Chondrocyte (in vitro differentiated cells): ENCODE measurements around the gene ROBO4. TPM values are rescaled to one million over a fixed set of nuclear protein-coding genes. Genes with fewer than 3 reads are reported as not detected.
A peak's percentile ranks its signal among the peaks of the same experiment; 100 is the strongest.

Experiments used
- DNase-seq: peaks from one replicate; pipeline ENCODE4 v3.0.0; 2021; ENCODE audit warnings: mixed read lengths, low spot score
- H3K27ac Mint-ChIP-seq: one replicate; pipeline ENCODE4 v1.8.0; 2021; ENCODE audit warnings: mild to moderate bottlenecking, moderate library complexity, mixed read lengths; ENCODE audit not compliant: unreplicated experiment
- H3K27me3 Mint-ChIP-seq: 2 replicates; pipeline ENCODE4 v1.8.0; 2021; ENCODE audit warnings: low read depth, mixed read lengths
- H3K36me3 Mint-ChIP-seq: 2 replicates; pipeline ENCODE4 v1.8.0; 2021; ENCODE audit warnings: low read depth, mixed read lengths
- H3K4me1 Mint-ChIP-seq: 2 replicates; pipeline ENCODE4 v1.8.0; 2021; ENCODE audit warnings: low read depth, mild to moderate bottlenecking, mixed read lengths
- H3K4me3 Mint-ChIP-seq: one replicate; pipeline ENCODE4 v1.8.0; 2021; ENCODE audit warnings: mild to moderate bottlenecking, moderate library complexity, mixed read lengths; ENCODE audit not compliant: unreplicated experiment
- H3K9me3 Mint-ChIP-seq: 2 replicates; pipeline ENCODE4 v1.8.0; 2021; ENCODE audit warnings: low read depth, mixed read lengths
- total RNA-seq: library from RNA; stranded (reverse); gene quantifications from 3 replicates; pipeline ENCODE4 v1.2.1, GENCODE V29; 2021
- TF ChIP-seq, protein P1 (sequence below): fragments of 200-600 bp; sonication (generic); IDR thresholded peaks from 2 replicates; pipeline ENCODE4 v1.5.0; 2021; ENCODE audit warnings: antibody characterized with exemption, mild to moderate bottlenecking, moderate library complexity

The ROBO4 gene
- total RNA-seq, 1 donor from 2014 or later: not detected

DNA sequence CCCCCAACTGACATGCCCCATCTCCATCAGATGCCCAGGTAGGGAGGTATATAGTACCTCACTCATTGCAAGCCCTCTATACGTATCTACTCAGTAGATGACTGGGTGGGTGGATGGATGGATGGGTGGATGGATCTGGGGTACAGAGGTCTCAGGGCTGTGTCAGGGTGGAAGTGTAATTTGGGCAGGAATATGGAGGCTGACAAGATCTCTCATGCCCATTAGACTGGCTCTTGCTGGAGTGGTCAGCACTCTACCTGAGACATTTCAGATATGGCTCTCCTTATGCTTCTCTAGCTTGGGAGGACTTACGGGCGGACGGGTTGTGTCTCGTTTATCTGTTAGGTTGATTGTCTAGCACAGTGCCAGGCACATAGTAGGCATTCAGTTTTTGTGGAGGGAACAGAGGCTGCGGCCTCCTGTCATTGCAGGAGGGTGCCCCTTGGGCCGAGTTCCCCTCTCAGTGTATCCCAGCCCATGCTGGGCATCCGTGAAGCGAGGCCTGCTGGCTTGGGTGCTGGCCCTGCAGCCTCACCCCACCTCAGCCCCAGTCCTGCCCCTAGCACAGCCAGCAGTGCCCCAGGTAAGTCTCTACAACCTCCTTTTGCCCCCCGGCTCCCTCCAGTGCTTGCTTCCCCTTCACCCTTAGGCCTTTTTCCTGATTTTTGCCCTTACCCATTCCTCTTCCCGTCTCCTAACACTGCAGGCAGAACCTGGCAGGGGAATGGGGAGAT is 18.7 kb downstream of the ROBO4 start:
- Mint-ChIP-seq H3K27me3 (no peaks in the 10 kb centered on the region), H3K4me1 (peaks cover 32% of the 10 kb centered on the region), H3K27ac (no peak overlapping the region), H3K4me3 (no peak overlapping the region), H3K36me3 (no peaks in the 10 kb centered on the region), H3K9me3 (no peaks in the 10 kb centered on the region)
- TF ChIP-seq, protein P1, sequence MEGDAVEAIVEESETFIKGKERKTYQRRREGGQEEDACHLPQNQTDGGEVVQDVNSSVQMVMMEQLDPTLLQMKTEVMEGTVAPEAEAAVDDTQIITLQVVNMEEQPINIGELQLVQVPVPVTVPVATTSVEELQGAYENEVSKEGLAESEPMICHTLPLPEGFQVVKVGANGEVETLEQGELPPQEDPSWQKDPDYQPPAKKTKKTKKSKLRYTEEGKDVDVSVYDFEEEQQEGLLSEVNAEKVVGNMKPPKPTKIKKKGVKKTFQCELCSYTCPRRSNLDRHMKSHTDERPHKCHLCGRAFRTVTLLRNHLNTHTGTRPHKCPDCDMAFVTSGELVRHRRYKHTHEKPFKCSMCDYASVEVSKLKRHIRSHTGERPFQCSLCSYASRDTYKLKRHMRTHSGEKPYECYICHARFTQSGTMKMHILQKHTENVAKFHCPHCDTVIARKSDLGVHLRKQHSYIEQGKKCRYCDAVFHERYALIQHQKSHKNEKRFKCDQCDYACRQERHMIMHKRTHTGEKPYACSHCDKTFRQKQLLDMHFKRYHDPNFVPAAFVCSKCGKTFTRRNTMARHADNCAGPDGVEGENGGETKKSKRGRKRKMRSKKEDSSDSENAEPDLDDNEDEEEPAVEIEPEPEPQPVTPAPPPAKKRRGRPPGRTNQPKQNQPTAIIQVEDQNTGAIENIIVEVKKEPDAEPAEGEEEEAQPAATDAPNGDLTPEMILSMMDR: no peak
- DNase-seq: no peak

DNA sequence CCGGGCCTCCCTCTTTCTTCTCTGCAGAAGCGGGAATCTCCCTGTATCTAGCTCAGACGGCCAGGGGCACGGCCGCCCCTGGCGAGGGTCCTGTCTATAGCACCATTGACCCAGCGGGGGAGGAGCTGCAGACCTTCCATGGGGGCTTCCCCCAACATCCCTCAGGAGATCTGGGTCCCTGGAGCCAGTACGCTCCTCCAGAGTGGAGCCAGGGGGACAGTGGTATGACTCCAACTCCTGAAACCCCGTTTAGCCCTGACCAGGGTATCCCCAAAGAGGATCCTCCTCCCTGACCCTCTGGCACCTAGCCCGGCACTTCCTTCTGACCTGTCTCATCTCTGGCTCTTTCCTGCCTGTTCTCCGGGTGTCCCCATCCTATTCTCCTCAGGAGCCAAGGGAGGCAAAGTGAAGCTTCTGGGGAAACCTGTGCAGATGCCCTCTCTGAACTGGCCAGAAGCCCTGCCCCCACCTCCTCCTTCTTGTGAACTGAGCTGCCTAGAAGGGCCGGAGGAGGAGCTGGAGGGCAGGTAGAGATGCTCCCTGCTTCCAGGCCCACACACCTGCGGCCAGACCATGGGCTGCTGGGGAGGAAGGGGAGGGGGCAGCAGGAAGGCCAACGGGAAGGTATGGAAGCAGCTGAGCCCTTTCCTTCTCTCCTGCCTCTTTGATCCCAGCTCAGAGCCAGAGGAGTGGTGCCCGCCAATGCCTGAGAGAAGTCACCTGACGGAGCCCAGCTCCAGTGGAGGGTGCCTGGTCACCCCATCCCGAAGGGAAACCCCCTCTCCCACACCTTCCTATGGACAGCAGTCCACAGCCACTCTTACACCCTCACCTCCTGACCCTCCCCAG is 19.5 kb downstream of the ROBO4 start:
- Mint-ChIP-seq H3K27me3 (peaks cover 6% of the 10 kb centered on the region), H3K9me3 (no peaks in the 10 kb centered on the region), H3K27ac (no peak overlapping the region), H3K4me3 (peak overlapping the region; percentile 22), H3K36me3 (no peaks in the 10 kb centered on the region), H3K4me1 (peaks cover 32% of the 10 kb centered on the region)
- DNase-seq: no peak
- TF ChIP-seq, protein P1: no peak

DNA sequence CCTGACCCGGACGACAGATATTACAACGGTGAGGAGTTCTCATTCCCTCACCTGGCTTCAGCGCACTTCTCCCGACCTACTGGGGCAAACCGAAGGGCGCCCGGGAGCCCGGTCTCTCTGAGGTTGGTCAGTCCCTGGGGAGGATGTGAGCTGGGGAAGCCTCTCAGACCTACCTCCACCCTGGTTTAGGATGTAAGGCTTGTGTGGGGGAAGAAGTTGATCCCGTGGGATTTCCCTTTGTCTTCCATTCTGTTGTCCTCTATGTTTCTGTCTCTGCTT is 20.1 kb downstream of the ROBO4 start:
- Mint-ChIP-seq H3K4me3 (peak overlapping the region; percentile 84), H3K36me3 (no peaks in the 10 kb centered on the region), H3K4me1 (peaks cover 27% of the 10 kb centered on the region), H3K27me3 (peaks cover 11% of the 10 kb centered on the region), H3K9me3 (no peaks in the 10 kb centered on the region), H3K27ac (no peak overlapping the region)
- TF ChIP-seq, protein P1: no peak
- no peak for DNase-seq

DNA sequence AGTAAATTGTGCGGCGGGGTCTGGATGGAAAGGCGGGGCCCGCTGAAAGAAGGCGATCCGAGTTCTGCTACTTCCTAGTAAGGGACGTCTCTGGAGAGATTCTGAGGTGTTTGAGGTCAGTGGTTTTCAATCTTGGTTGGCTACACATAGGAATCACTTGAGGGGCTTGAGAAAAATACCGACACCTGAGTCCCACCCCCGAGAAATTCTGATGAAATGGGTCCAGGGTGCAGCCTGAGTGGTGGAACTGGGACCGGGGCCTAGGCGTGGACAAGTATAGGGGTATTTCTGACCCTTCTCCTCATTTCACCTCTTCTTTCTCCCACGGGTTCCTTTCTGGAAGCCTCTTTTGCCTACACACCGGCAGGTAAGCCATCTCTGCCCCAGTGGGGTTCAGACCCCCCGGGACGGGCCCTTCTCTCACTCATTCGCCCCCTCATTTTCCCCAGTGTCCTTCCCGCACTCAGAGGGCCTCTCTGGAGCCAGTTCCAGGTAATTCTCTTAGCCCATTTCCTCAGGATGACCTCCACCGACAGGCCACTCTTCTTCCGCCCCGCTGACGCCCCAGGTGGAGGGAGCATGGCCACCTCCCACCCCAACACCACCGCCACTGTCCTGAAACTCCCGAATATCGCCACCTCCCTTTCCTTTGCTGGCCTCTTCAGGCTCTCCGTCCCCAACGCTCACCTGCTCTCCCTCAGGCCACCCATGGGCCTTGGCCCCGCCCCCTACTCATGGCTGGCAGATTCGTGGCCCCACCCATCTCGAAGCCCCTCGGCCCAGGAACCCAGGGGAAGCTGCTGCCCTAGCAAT is 20.6 kb downstream of the ROBO4 start:
- DNase-seq: no peak
- TF ChIP-seq, protein P1: no peak
- Mint-ChIP-seq H3K27me3 (peaks cover 16% of the 10 kb centered on the region), H3K27ac (peak overlapping the region; percentile 96), H3K4me3 (peak overlapping the region; percentile 84), H3K36me3 (no peaks in the 10 kb centered on the region), H3K4me1 (peaks cover 22% of the 10 kb centered on the region), H3K9me3 (no peaks in the 10 kb centered on the region)
